Measurements from ENCODE around the gene NVL.
"Not testable (repeated sequence)": the region's sequence is repeated elsewhere in the genome, so short reads cannot be mapped to it uniquely, and the experiment has no call there.

Gene NVL

DNA sequence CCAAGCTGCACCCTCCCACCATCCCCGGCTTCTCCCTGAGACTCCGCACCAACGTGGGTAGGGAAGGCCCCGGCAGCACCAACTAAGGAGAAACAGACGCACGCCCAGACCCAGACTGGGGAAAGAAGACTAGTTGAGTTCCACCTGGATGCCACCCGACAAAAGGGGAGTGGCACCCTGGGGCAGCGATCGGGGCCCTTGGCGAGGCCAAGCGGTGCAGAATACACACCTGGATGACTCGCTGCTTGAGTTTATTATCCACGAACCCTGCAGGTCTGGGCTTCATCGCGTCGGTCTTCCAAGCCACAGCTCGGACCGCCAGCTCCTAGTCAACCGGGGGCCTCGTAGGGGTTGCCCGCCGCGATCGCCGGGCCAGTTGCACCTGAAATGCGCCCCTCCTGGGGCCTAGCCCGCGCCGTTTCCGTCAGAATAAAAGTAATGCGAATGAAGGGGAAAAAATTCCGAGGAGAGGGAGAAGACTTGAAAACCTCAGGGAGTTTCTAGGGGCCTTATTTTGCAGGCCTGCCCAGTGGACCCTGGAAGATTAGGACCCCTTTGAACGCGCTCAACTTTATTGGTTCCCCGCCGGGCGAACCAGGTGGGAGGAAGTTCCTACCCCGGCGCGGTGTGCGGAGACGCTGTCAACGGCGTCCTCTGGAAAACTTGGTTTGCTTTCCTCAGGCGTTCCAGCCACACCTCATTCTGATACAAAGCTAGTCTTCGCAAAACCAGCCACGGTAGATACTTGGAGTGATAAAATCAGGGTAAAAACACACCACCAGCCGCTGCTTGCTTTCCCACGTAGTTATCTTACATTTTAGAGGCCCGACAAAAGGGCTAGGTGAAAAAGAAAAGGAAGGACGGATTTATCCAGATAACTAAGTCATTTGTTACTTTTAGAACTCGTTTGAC, at the start of gene NVL:
TSS of gene NVL (minus strand) at position 331 of the 912 bp plus-strand sequence. CDS start at position 286, 45 bp downstream.
- DNase-seq: peak; percentile 76

DNA sequence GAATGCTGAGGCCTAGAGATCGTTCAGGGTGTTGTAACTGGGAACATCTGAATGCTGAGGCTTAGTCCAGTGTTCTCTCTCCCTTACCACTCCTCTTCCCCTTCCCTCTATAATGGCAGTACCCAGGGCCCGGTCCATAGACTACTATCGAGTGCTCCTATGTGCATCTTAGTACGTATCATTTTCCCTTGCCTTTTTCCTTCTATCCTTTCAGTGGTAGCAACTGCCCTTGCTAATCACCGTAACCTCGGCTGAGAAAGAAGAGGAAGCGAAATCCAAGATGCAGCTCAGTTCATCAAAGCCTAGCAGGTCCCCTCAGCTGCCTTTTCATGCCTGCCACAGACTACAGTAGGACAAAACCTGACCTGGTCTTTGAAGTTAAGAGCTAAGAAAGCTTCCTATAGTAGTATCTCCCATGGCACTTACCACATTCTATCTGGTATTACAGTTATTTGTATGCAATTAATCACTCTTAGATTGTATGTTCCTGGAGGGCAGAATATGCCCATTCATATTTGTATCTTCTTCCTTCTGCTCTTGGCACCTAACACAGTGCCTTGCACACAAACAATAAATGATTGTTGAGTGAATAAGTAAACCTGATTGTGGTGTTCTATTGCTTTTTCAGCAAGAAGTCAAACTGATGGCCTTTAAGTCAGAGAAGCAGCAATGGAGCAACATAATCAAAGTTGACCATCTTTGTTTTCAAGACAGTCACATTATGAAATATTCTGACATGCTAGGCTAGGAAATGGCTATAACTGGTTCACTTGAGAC, 49.1 kb upstream of the NVL start:
- no peak for DNase-seq

- no peak for DNase-seq
Measured at GRCh38 chr1:224377676-224378006, 47.7 kb upstream of the NVL start.

DNA sequence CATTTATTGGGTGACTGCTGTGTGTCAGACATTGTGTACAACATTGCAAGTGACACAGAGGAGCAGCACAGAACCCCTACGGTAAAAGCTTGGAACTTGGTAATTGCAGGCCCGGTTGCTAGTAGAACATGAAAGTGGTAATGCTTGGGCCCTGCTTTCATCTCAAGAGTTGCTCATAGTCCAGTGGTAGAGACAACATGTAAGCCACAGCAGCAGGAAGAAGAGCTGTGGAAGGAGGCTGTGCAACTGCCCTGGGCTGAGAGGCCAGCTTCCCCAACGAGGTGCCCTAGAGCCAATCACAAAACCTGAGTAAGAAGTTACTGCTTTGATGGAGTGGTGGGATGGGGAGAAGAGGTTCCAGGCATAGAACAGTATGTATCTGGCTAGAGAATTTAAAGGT, 45.1 kb upstream of the NVL start:
- DNase-seq: no peak

DNA sequence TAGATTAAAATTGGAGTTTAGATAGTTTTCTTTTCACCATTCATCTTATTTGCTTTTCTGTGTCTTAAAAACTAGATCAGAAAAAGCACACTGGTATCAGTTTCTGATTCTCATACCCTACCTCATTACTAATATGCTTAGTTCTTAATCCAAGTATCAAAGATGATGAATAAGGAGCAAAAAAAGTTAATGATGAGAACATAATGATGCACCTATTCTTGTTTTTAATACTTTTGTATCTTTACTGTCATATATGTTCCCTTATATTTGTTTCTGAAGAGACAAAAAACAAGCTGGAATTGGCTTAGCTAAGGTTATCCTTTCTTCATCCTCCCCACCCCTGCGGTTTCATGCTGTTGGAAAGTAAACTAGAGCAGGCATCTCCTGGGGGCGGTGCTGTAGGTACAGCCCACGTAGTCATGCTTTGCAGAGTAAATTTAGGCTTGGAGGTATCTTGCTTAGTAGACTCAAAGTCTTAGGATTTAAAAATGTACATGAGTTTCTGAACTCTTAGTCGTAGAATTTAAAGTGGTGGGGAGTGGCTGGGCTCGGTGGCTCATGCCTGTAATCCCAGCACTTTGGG, 43.1 kb upstream of the NVL start:
- no peak for DNase-seq

DNA sequence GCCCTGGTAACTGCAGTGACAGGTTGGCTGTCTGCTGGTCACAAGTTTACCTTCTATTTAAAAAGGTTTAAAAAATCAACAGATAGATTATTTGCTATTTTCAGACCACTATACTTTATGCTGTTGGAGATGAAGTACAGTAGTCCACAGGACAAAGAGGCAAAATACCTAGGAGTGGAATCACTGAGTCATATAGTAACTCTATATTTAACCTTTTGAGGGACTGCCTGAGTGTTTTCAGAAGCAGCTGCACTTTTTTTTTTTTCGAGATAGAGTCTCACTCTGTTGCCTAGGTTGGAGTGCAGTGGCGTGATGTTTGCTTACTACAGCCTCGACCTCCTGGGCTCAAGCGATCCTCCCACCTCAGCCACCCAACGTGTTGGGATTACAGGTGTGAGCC, 38.4 kb upstream of the NVL start:
- no peak for DNase-seq

- DNase-seq: no peak
Measured at GRCh38 chr1:224359207-224359606, 29.2 kb upstream of the NVL start.

GRCh38 chr1:224358237-224358636, 28.3 kb upstream of the NVL start:
- DNase-seq: no peak

DNA sequence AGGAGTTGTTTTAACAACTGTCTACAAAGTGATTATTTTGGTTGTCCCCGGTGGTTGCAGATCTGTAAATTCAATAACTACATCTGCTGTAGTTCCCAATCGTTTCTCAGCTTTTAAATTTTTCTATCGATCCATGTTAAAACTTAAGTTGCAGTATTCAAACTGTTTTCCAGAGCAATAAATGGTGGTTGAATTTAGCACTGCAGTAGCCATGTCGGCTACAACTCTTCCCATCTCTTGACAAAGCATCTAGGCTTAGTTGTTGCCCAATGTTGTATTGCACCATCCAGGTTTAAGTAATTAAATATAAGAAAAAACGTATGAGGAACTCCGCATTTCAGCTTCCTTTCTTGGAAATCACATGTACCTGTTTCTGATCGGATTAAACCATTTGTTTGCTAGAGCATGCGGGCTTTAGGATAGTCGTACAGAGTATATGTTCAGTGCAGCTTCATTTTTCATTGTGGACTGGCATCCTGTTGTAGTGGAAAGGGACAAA, 27.7 kb upstream of the NVL start:
- DNase-seq: no peak

GRCh38 chr1:224356685-224357625, 27.0 kb upstream of the NVL start, which contains the start of gene CNIH4:
CNIH4 (plus strand) TSS chr1:224356879; CDS start chr1:224356925, 46 bp downstream.
- peak; percentile 68 for DNase-seq

DNA sequence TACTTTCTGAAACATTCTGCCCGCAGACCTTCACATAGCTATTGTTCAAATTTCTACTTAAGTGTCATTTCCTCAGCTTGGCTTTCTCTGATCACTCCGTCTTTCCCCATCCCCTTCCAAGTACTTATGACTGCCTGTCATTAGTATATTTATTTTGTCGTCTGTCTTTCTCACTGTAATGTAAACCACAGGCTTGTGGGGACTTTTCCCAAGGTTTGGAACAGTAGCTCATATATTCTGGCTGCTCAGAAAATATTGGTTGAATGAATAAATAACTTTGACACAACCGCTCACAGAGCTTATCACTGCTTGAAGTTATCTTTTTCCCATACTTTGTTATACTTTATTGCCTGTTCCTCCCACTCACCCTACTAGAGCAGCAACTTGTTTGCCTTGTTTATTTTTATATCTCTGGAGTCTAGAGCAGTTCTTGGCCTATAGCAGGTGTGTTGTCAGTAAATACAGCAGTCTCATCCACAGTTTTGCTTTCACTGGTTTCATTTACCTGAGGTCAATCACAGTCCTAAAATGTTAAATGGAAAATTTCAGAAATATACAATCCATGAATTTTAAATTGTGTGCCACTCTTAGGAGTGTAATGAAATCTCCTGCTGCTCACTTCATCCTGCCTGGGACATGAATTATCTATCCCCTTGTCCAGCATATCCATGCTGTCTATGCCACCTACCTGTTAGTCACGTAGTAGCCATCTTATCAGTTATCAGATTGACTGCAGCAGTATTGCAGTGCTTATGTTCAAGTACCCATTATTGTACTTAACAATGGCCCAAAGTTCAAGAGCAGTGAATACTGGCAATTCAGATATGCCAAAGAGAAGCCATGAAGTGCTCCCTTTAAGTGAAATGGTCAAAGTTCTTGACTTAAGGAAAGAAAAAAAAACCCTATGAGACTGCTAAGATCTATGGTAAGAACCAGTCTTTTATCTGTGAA, 24.3 kb upstream of the NVL start:
- no peak for DNase-seq

DNA sequence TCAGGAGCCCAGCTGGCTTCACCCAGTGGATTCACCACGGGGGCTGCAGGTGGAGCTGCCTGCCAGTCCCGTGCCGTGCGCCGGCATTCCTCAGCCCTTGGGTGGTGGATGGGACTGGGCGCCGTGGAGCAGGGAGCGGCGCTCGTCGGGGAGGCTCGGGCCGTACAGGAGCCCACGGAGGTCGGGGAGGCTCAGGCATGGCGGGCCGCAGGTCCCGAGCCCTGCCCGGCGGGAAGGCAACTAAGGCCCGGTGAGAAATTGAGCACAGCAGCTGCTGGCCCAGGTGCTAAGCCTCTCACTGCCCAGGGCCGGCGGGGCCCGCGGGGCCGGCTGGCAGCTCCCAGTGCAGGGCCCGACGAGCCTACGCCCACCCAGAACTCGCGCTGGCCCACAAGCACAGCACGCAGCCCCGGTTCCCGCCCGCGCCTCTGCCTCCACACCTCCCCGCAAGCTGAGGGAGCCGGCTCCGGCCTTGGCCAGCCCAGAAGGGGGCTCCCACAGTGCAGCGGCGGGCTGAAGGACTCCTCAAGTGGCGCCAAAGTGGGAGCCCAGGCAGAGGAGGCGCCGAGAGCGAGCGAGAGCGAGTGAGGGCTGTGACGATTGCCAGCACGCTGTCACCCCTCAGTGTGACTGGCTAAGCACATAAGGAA, 22.6 kb upstream of the NVL start:
- not testable (repeated sequence) for DNase-seq

- not testable (repeated sequence) for DNase-seq
Measured at GRCh38 chr1:224349716-224350115, 19.7 kb upstream of the NVL start.

- DNase-seq: no peak
Measured at GRCh38 chr1:224348137-224348536, 18.2 kb upstream of the NVL start.

DNA sequence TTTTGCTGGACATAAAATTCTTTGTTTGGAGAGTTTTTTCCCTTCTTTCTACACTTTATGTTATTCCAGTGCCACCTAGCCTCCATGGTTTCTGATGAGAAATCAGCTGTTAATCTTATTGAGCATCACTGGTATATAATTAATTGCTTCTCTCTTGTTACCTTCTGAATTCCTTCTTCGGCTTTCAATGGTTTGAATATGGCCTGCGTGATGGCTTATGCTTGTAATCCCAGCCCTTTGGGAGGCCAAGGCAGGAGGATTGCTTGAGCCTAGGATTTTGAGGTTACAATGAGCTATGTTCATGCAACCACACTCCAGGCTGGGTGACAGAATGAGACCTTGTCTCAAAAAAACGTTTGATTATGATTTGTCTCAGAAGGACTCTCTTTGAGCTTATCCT, 13.7 kb upstream of the NVL start:
- DNase-seq: no peak

DNA sequence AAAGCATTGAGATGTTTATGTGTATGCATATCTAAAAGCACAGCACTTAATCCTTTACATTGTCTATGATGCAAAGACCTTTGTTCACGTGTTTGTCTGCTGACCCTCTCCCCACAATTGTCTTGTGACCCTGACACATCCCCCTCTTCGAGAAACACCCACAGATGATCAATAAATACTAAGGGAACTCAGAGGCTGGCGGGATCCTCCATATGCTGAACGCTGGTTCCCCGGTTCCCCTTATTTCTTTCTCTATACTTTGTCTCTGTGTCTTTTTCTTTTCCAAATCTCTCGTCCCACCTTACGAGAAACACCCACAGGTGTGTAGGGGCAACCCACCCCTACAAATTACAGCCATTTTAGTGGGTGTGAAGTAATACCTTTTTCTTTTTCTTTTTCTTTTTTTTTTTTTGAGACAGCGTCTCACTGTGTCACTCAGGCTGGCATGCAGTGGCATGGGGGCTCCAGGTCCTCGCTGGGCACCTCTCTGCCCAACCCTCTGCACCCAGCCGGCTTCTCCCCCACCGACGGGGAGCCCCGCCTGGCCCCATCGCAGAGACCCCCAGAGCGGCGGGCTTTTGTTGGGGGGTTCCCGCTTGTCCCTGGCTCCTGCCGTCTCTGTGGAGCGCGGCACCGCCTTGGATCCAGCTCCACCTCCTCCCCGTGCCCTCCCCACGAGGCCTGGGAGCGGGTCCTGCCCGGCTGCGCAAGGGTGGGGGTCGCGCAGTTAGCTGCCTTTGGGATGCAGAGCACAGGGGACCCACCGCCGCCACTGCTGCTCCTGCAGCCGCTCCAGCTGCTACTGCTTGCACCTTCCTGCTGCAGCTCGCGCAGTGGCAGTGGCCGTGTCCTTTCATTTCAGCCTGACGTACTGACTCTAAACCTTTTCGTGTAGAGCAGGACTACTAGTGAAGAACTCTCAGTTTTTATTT, 10.7 kb upstream of the NVL start:
- DNase-seq: not testable (repeated sequence)

- no peak for DNase-seq
Measured at GRCh38 chr1:224339442-224340033, 9.6 kb upstream of the NVL start.

GRCh38 chr1:224338150-224338838, 8.3 kb upstream of the NVL start:
- DNase-seq: no peak
